OCI-LY3 (cell line): Measurements from ENCODE around the gene SUZ12.

Experiments used
- H2AFZ ChIP-seq: fragments of 200-600, 300-600 bp; shearing (Covaris generic); 2 replicates; pipeline ENCODE4 v1.6.0; 2014; ENCODE audit warnings: antibody characterized with exemption, low read depth, low read length
- H3K27ac ChIP-seq: fragments of 200-600, 300-600 bp; sonication (generic); 2 replicates; pipeline ENCODE4 v1.5.1; 2014; ENCODE audit warnings: mild to moderate bottlenecking, low read length, moderate library complexity, mixed read lengths
- H3K27me3 ChIP-seq: fragments of 200-600, 300-600 bp; sonication (generic); 2 replicates; pipeline ENCODE4 v1.6.1; 2014; ENCODE audit warnings: low read depth, low read length, mixed read lengths
- H3K36me3 ChIP-seq: fragments of 200-600, 300-600 bp; sonication (generic); replicated peaks from 2 replicates; pipeline ENCODE3; 2014; ENCODE audit warnings: low read depth, low read length, mixed read lengths
- H3K4me1 ChIP-seq: fragments of 300-600, 200-600 bp; sonication (generic); 2 replicates; pipeline ENCODE4 v1.6.1; 2014; ENCODE audit warnings: low read length, mixed read lengths
- H3K4me2 ChIP-seq: fragments of 200-600, 300-600 bp; sonication (generic); 2 replicates; pipeline ENCODE4 v1.6.1; 2014; ENCODE audit warnings: low read length, mixed read lengths
- H3K4me3 ChIP-seq: fragments of 300-600, 200-600 bp; sonication (generic); 2 replicates; pipeline ENCODE4 v1.5.1; 2014; ENCODE audit warnings: antibody characterized with exemption, mild to moderate bottlenecking, low read length, moderate library complexity
- H3K79me2 ChIP-seq: fragments of 300-600, 200-600 bp; shearing (Covaris generic); 2 replicates; pipeline ENCODE4 v1.6.1; 2014; ENCODE audit warnings: mild to moderate bottlenecking, low read length, mixed read lengths
- H3K9ac ChIP-seq: fragments of 300-600, 200-600 bp; shearing (Covaris generic); 2 replicates; pipeline ENCODE4 v1.6.0; 2014; ENCODE audit warnings: mild to moderate bottlenecking, low read length, moderate library complexity
- H3K9me3 ChIP-seq: fragments of 200-600, 300-600 bp; shearing (Covaris generic); 2 replicates; pipeline ENCODE4 v1.6.1; 2014; ENCODE audit warnings: low read length, mixed read lengths; ENCODE audit not compliant: insufficient read depth
- H4K20me1 ChIP-seq: fragments of 200-600, 300-600 bp; sonication (generic); 2 replicates; pipeline ENCODE4 v1.6.1; 2016; ENCODE audit warnings: low read length, mixed read lengths; ENCODE audit not compliant: insufficient read depth
- EZH2phosphoT487 ChIP-seq: fragments of 200-600 bp; shearing (Covaris generic); IDR thresholded peaks from 2 replicates; pipeline ENCODE4 v1.6.1; 2018; ENCODE audit warnings: antibody characterized with exemption, mixed run types, low read depth
- TF ChIP-seq, protein P1 (sequence below): fragments of 200-600, 300-600 bp; sonication (generic); IDR thresholded peaks from 2 replicates; pipeline ENCODE4 v1.5.1; 2014; ENCODE audit warnings: antibody characterized with exemption, low read length, low read depth

The SUZ12 gene

DNA sequence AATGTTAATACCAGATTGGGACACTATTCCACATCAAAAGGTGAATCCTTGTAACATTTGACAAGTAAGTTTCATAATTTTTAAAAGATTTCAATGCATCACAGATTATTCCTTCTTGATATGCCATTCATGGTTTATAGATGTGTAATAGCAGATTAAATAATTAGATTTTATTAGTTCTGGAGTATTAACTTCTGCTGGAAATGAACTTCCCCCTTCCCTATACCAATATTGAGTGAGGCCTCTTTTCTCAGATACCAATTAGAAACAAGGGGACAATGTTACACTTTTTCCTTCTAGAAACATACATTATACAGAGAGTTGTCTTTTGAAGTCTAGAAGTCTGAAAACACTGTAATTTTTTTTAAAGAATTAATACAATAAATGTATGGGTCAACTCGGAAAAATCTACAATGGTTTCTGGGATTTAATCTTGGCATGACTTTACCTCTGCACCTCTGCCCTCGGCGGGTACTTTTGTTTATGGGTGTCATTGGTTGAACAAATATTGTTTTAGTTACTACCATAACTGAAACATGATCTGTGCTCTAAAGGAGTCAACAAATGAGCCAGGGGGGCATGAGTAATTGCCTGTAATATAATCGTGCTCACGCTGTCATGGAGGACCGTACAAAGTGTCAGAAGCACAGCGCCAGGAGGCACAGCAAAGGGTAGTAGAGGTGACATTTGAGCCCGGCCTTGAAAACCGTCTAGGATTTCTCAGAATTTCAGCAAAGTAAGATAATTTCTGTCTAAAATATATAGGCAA, 78.6 kb downstream of the SUZ12 start:
- H3K27me3 ChIP-seq: no peaks in the 10 kb centered on the region
- TF ChIP-seq, protein P1, sequence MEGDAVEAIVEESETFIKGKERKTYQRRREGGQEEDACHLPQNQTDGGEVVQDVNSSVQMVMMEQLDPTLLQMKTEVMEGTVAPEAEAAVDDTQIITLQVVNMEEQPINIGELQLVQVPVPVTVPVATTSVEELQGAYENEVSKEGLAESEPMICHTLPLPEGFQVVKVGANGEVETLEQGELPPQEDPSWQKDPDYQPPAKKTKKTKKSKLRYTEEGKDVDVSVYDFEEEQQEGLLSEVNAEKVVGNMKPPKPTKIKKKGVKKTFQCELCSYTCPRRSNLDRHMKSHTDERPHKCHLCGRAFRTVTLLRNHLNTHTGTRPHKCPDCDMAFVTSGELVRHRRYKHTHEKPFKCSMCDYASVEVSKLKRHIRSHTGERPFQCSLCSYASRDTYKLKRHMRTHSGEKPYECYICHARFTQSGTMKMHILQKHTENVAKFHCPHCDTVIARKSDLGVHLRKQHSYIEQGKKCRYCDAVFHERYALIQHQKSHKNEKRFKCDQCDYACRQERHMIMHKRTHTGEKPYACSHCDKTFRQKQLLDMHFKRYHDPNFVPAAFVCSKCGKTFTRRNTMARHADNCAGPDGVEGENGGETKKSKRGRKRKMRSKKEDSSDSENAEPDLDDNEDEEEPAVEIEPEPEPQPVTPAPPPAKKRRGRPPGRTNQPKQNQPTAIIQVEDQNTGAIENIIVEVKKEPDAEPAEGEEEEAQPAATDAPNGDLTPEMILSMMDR: no peak
- TF ChIP-seq EZH2phosphoT487: no peak
- no peak overlapping the region for H2AFZ ChIP-seq
- no peaks in the 10 kb centered on the region for H4K20me1 ChIP-seq
- H3K36me3 ChIP-seq: no peaks in the 10 kb centered on the region
- H3K79me2 ChIP-seq: no peaks in the 10 kb centered on the region
- no peaks in the 10 kb centered on the region for H3K4me1 ChIP-seq
- H3K27ac ChIP-seq: no peak overlapping the region
- H3K4me3 ChIP-seq: no peak overlapping the region
- H3K4me2 ChIP-seq: no peak overlapping the region
- no peaks in the 10 kb centered on the region for H3K9me3 ChIP-seq
- H3K9ac ChIP-seq: no peak overlapping the region

DNA sequence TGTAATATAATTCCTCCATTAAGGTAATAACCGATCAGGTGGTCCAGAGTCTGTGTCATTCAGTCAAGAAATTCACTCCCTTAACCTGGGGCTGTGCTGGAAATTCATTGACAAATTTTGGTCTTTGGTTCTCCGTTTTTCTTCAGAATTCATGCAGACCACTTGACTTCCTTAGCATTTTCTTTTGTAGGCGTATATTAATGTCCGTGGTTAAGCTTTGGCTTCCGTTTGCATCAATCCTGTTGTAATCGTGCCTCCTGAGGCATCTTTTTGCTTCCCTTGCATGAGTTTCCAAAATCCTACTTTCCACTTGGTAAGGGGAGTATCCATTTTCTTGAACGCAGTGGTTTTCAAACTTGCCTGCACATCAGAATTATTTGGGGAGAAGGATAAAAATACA, 79.4 kb downstream of the SUZ12 start:
- Histone ChIP-seq H3K36me3 (no peaks in the 10 kb centered on the region), H3K4me2 (no peak overlapping the region), H3K9me3 (no peaks in the 10 kb centered on the region), H3K9ac (no peak overlapping the region), H3K27me3 (no peaks in the 10 kb centered on the region), H3K4me3 (no peak overlapping the region), H2AFZ (no peak overlapping the region), H3K4me1 (no peaks in the 10 kb centered on the region), H3K27ac (no peak overlapping the region), H4K20me1 (no peaks in the 10 kb centered on the region), H3K79me2 (no peaks in the 10 kb centered on the region)
- no peak for TF ChIP-seq EZH2phosphoT487
- TF ChIP-seq, protein P1: no peak

DNA sequence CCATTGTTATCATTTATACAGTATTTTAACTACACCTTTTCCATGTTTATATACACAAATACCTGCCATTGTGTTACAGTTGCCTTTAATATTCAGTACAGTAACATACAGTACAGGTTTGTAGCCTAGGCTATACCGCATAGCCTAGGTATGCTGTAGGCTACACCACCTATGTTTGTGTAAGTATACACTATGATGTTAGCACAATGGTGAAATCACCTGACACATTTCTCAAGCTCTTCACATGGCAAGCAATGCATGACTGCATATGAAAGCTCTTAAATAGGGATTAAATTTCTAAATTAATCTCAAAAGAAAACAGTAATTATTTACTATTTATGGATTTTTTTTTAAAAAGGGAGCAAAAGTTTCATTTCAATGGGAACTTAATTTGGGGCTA, 82.4 kb downstream of the SUZ12 start:
- Histone ChIP-seq H3K79me2 (no peaks in the 10 kb centered on the region), H3K36me3 (no peaks in the 10 kb centered on the region), H3K4me2 (no peak overlapping the region), H4K20me1 (no peaks in the 10 kb centered on the region), H2AFZ (no peak overlapping the region), H3K9me3 (no peaks in the 10 kb centered on the region), H3K27ac (no peak overlapping the region), H3K27me3 (no peaks in the 10 kb centered on the region), H3K4me3 (no peak overlapping the region), H3K9ac (no peak overlapping the region), H3K4me1 (no peaks in the 10 kb centered on the region)
- TF ChIP-seq EZH2phosphoT487: no peak
- TF ChIP-seq, protein P1: no peak

DNA sequence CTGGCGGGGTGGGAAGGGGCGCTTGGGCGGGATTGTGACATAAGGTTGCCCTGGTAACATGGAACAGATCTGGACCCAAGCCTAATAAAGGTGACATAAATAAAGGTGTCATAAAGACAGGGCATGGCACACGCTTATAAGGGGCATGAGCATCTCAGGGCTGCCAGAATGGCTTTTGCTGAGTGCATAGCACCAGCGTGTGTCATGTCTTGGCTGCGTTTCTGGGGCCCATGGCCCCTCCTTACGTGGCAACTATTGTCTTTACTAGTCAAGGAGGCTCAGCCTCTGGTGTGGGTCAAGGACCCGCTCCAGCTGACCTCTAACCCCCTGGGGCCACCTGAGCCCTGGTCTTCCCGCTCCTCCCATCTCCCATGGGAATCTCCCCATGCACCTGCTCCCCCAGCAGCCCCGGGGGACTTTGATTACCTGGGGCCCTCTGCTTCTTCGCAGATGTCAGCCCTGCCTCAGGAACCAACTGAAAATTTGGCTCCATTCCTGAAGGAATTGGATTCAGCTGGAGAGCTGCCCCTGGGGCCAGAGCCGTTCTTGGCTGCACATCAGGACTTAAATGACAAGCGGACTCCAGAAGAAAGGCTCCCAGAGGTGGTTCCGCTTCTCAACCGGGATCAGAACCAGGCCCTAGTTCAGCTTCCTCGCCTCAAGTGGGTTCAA, 84.3 kb downstream of the SUZ12 start:
- H3K36me3 ChIP-seq: no peaks in the 10 kb centered on the region
- H3K9ac ChIP-seq: no peak overlapping the region
- H3K27ac ChIP-seq: no peak overlapping the region
- TF ChIP-seq, protein P1: no peak
- no peak for TF ChIP-seq EZH2phosphoT487
- H3K27me3 ChIP-seq: no peaks in the 10 kb centered on the region
- H3K4me3 ChIP-seq: no peak overlapping the region
- no peaks in the 10 kb centered on the region for H3K79me2 ChIP-seq
- no peaks in the 10 kb centered on the region for H4K20me1 ChIP-seq
- H3K4me1 ChIP-seq: no peaks in the 10 kb centered on the region
- no peaks in the 10 kb centered on the region for H3K9me3 ChIP-seq
- no peak overlapping the region for H3K4me2 ChIP-seq
- no peak overlapping the region for H2AFZ ChIP-seq
